GM18909 (cell line): ENCODE data around the gene MRC2.
A peak's percentile ranks its signal among the peaks of the same experiment; 100 is the strongest.

ENCODE experiments used
- ATAC-seq: cut with Tn5 transposase; IDR thresholded peaks from one replicate; pipeline ENCODE4 v1.9.1; 2021; ENCODE audit warnings: mild to moderate bottlenecking; ENCODE audit not compliant: unreplicated experiment, poor library complexity

Gene MRC2

GRCh38 chr17:62630365-62631085, 3.1 kb downstream of the MRC2 start:
- ATAC-seq, result no peak

GRCh38 chr17:62631086-62631935, 3.8 kb downstream of the MRC2 start:
- no peak for ATAC-seq

GRCh38 chr17:62631936-62632924, 4.8 kb downstream of the MRC2 start:
- ATAC-seq, result no peak

DNA sequence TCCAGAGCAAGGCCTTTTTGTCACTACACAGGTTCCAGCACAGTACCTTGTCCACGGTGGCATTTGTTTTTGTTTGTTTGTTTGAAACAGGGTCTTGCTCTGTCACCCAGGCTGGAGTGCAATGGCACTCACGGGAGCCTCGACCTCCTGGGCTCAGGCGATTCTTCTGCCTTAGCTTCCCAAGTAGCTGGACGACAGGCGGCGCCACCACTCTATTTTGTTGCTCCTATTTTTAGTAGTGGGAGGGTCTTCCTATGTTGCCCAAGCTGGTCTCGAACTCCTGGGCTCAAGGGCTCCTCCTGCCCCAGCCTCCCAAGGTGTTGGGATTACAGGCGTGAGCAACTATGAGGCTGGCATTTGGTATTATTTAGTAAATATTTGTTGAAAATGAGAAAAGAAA, 10.3 kb downstream of the MRC2 start:
- ATAC-seq, result no peak

DNA sequence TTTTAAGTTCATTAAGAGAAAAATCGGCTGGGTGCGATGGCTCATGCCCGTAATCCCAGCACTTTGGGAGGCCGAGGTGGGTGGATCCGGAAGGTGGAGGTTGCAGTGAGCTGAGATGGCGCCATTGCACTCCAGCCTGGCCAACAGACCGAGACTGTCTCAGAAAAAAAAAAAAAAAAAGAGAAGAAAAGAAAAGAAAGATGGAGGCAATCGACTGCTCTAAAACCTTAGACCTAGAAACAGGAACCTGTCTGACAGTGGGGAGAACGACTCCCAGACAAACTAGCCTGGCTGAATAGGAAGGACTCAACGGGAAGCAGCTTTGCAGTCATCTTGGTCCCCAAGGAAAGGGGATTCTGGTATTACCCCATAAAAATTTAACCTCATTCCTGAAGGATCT, 13.7 kb downstream of the MRC2 start:
- ATAC-seq, result no peak

DNA sequence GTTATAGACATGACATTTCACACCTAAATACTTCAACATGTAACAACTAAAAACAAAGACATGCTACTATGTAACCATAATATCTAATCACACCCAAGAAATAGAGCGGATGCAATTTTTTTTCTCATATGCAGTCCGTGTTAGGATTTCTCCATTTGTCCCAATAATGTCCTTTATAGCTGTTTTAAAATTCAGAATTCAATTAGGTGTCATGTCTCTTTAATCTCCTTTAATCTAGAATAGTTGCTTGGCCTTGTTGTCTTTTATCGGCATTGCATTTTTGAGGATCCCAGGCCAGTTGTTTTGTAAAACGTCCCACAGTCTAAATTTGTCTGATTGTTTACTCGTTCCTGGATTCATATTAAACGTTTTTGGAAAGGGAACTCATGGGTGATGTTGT, 14.5 kb downstream of the MRC2 start:
- no peak for ATAC-seq

DNA sequence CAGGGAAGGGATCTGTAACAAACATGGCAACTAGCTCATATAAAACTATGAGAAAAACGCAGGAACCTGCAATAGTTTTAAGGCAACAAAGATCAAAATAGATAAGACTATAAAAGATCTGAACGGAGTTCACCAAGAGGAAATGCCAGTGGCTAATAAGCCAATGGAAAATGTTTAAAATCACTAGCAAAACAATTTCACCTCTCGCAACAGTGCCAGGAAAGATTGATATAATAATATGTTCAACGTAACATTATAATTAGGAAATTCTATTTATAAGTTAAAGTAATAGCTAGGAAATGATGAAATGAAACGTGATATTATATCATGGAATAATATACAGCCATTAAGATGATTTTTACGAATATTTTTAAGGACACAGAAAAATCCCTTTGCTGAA, 16.0 kb downstream of the MRC2 start:
- ATAC-seq, result no peak

GRCh38 chr17:62644487-62645173, 17.2 kb downstream of the MRC2 start:
- no peak for ATAC-seq

GRCh38 chr17:62648251-62648955, 20.9 kb downstream of the MRC2 start:
- ATAC-seq, result no peak

DNA sequence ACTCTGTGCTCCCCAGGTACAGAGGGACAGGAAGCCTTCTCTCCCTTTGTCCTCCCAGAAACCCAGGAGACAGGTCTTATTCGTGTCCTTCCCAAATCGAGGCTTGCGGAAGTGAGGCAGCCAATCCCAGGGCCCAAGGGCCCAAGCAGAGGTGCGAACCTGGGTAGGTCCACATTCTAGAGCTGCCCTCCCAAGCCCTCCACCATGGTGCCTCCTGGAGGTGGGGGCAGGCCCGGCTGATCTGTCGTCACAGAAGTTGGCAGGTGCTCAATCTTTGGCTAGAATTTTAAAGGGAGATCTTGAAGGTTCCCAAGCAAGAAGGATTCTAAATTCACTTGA, 21.5 kb downstream of the MRC2 start:
- ATAC-seq, result no peak

GRCh38 chr17:62649570-62649969, 22.1 kb downstream of the MRC2 start:
- no peak for ATAC-seq

- no peak for ATAC-seq
Measured at GRCh38 chr17:62650587-62650986, 23.1 kb downstream of the MRC2 start.

DNA sequence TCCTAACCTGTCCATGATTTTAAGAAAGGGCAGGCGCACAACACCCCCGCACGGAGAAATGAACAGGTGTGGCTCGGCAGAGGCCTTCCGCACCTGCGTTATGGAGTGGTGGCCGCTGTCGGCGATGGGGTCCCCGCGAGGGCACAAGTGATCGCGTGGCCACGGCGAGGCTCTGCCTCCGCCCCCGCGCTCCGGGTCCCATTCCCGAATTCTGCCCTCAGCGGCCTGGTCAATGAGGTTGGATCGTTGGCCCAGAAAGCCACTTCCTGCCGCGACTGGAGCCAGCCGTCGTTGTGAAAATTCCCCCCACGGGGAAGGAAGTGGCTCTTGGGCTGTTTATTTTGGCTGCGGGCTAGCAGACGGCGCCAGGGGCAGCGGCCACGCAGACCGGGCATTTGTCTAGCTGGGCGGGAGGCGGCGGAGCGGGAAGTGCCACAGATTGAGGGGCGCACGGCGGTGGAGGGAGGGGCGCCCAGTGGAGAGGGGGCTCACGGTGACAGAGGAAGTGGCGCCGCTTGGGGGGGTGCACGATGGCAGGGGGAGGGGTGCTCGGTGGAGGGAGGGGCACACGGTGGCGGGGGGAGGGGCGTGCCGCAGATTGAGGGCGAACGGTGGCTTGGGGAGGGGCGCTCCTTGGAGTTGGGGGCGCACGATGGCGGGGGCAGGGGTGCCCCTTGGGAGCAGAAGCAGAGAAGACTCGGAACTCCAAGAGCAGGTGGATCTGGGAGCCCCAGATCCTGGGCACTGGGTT, 25.0 kb downstream of the MRC2 start:
- no peak for ATAC-seq

DNA sequence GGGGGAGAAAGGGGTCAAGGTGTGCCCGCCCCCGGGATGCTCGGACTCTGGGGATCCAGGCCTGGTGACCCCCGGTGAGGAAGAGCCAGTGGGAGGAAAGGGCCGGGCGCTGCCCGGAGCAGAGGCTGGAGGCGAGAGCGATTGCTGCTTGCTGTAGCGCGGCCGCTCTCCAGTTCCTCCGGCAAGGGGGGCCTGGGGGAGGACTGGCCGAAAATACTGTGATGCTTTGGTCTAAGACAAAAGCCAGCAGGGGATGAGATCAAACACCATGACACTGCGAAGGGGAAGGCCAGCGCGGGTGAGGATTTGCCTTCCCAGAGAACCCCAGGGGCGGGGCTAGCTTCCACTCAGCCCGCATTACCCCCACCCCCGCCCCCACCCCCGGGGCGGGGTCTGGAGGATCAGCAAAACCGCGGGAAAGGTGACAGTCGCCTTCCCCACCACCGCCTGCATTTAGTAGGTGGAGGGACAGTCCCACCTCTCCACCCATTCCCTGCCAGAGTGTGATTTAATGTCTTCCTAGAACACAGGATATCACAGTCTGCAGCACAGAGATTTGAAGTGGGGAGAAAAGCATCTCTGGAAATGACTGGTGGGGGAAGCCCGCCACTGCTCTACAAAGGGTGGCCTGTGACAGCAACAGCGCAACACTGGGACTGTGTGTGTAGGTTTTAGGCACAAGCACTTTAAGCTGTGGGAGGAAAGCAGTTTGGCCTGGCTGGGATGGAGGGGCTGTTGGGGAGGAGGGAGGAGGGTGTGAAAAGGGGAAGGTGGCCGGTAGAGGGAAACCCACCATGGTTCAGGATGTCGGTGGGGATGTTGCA, 25.7 kb downstream of the MRC2 start:
- ATAC-seq, result peak; percentile 90

GRCh38 chr17:62653826-62654761, 26.6 kb downstream of the MRC2 start:
- peak; percentile 3 for ATAC-seq

DNA sequence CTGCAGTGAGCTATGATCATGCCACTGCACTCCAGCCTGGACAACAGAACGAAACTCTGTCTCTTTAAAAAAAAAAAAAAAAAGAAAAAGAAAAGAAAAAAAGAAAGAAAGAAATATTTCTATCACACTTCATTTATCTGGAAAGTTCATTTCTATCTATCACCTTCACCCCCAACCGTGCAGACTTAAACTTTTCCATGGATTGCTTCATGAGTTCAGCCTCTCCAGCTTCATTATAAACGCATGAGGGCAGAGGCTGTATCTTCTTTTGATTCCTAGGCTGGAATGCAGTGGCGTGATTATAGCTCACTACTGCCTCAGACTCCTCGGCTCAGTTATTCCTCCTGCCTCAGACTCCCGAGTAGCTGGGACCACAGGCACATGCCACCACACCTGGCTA, 28.2 kb downstream of the MRC2 start:
- ATAC-seq, result no peak

DNA sequence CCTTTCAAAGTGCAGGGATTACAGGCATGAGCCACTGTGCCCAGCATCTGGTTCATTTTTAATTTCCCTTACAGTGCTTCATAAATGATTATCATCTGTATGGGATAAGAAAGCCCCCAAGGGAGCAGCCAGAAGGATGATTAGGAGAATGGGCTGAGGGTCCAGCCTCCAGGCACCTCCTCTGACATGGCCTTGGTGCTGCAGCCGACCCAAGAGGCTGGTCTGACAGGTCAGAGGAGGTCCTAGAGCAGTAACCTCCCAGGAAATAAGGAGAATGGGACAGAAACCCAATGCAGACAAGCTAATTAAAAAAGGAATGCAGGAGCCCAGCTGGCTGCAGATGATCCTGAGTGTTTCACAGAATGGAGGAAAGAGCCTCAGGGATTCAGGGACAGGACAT, 29.0 kb downstream of the MRC2 start:
- ATAC-seq, result no peak
